DOHH2 (cell line): ENCODE measurements around the gene TRPM8.

Source experiments
- H3F3A ChIP-seq: fragments of 200-600 bp; sonication (generic), shearing (Covaris generic); 2 replicates; pipeline ENCODE4 v1.6.0; 2016; ENCODE audit warnings: antibody characterized with exemption, mild to moderate bottlenecking; ENCODE audit not compliant: control insufficient read depth, insufficient read depth
- H3K27ac ChIP-seq: fragments of 200-600 bp; sonication (generic); 2 replicates; pipeline ENCODE4 v1.5.1; 2014; ENCODE audit warnings: low read depth, mild to moderate bottlenecking, low read length, moderate library complexity
- H3K27me3 ChIP-seq: fragments of 200-600 bp; sonication (generic); 2 replicates; pipeline ENCODE4 v1.6.1; 2014; ENCODE audit warnings: mild to moderate bottlenecking, low read length, mixed read lengths; ENCODE audit not compliant: control insufficient read depth
- H3K36me3 ChIP-seq: fragments of 200-600 bp; sonication (generic); 2 replicates; pipeline ENCODE4 v1.6.1; 2014; ENCODE audit warnings: mild to moderate bottlenecking, low read length, moderate library complexity, mixed read lengths; ENCODE audit not compliant: control insufficient read depth
- H3K4me1 ChIP-seq: fragments of 200-600 bp; sonication (generic); 2 replicates; pipeline ENCODE4 v1.6.1; 2014; ENCODE audit warnings: mild to moderate bottlenecking, low read length, mixed read lengths; ENCODE audit not compliant: control insufficient read depth
- H3K4me2 ChIP-seq: fragments of 200-600 bp; sonication (generic); 2 replicates; pipeline ENCODE4 v1.6.0; 2014; ENCODE audit warnings: mild to moderate bottlenecking, low read length, moderate library complexity
- H3K4me3 ChIP-seq: fragments of 200-600 bp; sonication (generic); 2 replicates; pipeline ENCODE4 v1.5.1; 2014; ENCODE audit warnings: mild to moderate bottlenecking, low read length, mixed read lengths
- H3K79me2 ChIP-seq: fragments of 200-600 bp; sonication (generic); 2 replicates; pipeline ENCODE4 v1.6.1; 2014; ENCODE audit warnings: mild to moderate bottlenecking, low read length, mixed read lengths; ENCODE audit not compliant: control insufficient read depth
- H3K9me2 ChIP-seq: fragments of 200-600 bp; sonication (generic); replicated peaks from 2 replicates; pipeline ENCODE4 v1.6.1; 2014; ENCODE audit warnings: mild to moderate bottlenecking, low read length, mixed read lengths; ENCODE audit not compliant: control insufficient read depth
- H3K9me3 ChIP-seq: fragments of 200-600 bp; sonication (generic); 2 replicates; pipeline ENCODE4 v1.6.1; 2014; ENCODE audit warnings: antibody characterized with exemption, low read length, mixed read lengths; ENCODE audit not compliant: control insufficient read depth, insufficient read depth
- H4K20me1 ChIP-seq: fragments of 200-600 bp; sonication (generic); 2 replicates; pipeline ENCODE4 v1.6.0; 2014; ENCODE audit warnings: low read depth, mild to moderate bottlenecking, antibody characterized with exemption, low read length, moderate library complexity; ENCODE audit not compliant: control insufficient read depth, insufficient read depth
- CTCF ChIP-seq: fragments of 200-600 bp; sonication (generic); IDR thresholded peaks from one replicate; pipeline ENCODE4 v1.5.1; 2014; ENCODE audit warnings: antibody characterized with exemption, mild to moderate bottlenecking, low read depth, low read length; ENCODE audit not compliant: poor library complexity, severe bottlenecking
- EZH2phosphoT487 ChIP-seq: fragments of 200-600 bp; sonication (generic); IDR thresholded peaks from 2 replicates; pipeline ENCODE4 v1.6.1; 2017; ENCODE audit warnings: borderline replicate concordance, mild to moderate bottlenecking, antibody characterized with exemption, low read length, moderate library complexity, mixed read lengths

The TRPM8 gene

GRCh38 chr2:233919938-233920337 lies 2.8 kb downstream of the TRPM8 start:
- H4K20me1 ChIP-seq: no peaks in the 10 kb centered on the region
- H3K79me2 ChIP-seq: no peaks in the 10 kb centered on the region
- no peaks in the 10 kb centered on the region for H3F3A ChIP-seq
- H3K9me3 ChIP-seq: no peaks in the 10 kb centered on the region
- H3K4me2 ChIP-seq: no peak overlapping the region
- H3K4me1 ChIP-seq: no peaks in the 10 kb centered on the region
- H3K27me3 ChIP-seq: peaks cover 17% of the 10 kb centered on the region
- no peak overlapping the region for H3K27ac ChIP-seq
- TF ChIP-seq EZH2phosphoT487: no peak
- no peak for TF ChIP-seq CTCF
- H3K4me3 ChIP-seq: no peak overlapping the region
- H3K9me2 ChIP-seq: no peaks in the 10 kb centered on the region
- H3K36me3 ChIP-seq: no peaks in the 10 kb centered on the region

- Histone ChIP-seq H3K9me3 (no peaks in the 10 kb centered on the region), H3F3A (no peaks in the 10 kb centered on the region), H3K4me1 (no peaks in the 10 kb centered on the region), H3K4me2 (no peak overlapping the region), H3K27me3 (peaks cover 4% of the 10 kb centered on the region), H3K79me2 (no peaks in the 10 kb centered on the region), H4K20me1 (no peaks in the 10 kb centered on the region; the same call in 1 of the 2 replicates), H3K27ac (no peak overlapping the region), H3K36me3 (no peaks in the 10 kb centered on the region), H3K4me3 (no peak overlapping the region), H3K9me2 (no peaks in the 10 kb centered on the region)
- TF ChIP-seq CTCF: no peak
- no peak for TF ChIP-seq EZH2phosphoT487
These were observed 5.3 kb downstream of the TRPM8 start for GRCh38 chr2:233922471-233922870.

DNA sequence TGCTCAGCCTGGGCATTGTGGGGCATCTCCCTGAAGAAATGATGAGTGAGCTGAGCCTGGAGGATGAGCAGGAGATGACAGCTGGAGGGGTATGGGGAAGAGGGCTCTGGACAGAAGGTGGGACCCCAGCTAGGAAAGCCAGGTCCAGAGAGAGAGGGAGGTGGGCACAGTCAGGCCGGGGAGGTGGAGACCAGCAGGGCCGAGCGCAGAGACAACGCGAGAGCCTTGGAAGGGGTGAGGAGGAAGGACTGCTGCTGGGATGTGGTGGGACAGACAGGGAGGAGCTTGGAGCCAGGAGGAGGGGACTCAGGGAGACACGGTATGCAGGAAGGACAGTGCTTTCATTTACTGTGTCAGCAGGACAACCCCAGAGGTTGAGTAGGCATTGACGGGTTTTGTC lies 8.2 kb downstream of the TRPM8 start:
- no peak for TF ChIP-seq CTCF
- TF ChIP-seq EZH2phosphoT487: no peak

More for the DNA sequence above, 8.2 kb downstream of the TRPM8 start:
- H3K4me2 ChIP-seq: no peak overlapping the region
- H3K4me3 ChIP-seq: no peak overlapping the region
- no peaks in the 10 kb centered on the region; the same call in 1 of the 2 replicates for H3K27me3 ChIP-seq
- no peaks in the 10 kb centered on the region for H3K9me2 ChIP-seq
- no peaks in the 10 kb centered on the region for H3K36me3 ChIP-seq
- no peaks in the 10 kb centered on the region for H3F3A ChIP-seq
- H3K4me1 ChIP-seq: no peaks in the 10 kb centered on the region
- H3K27ac ChIP-seq: no peak overlapping the region
- H4K20me1 ChIP-seq: no peaks in the 10 kb centered on the region; the same call in 1 of the 2 replicates
- H3K79me2 ChIP-seq: no peaks in the 10 kb centered on the region
- no peaks in the 10 kb centered on the region for H3K9me3 ChIP-seq
